SH-SY5Y (cell line): ENCODE measurements around the gene HOXB8.

Experiments used
- GATA2 ChIP-seq: IDR thresholded peaks from 2 replicates; pipeline ENCODE4 v1.6.1; 2011; ENCODE audit warnings: mild to moderate bottlenecking, low read depth, low read length
- GATA3 ChIP-seq: IDR thresholded peaks from 2 replicates; pipeline ENCODE4 v1.6.1; 2011; ENCODE audit warnings: low read depth, mild to moderate bottlenecking, low read length, moderate library complexity

The HOXB8 gene

GRCh38 chr17:48615047-48615962 lies at the start of gene HOXB8:
TSS of gene HOXB8 (minus strand) at chr17:48615292. CDS start at chr17:48614704, 588 bp downstream.
- TF ChIP-seq GATA2 (no peak), GATA3 (no peak)

- no peak for TF ChIP-seq GATA2
- TF ChIP-seq GATA3: no peak
These were observed 48.2 kb upstream of the HOXB8 start for GRCh38 chr17:48663134-48663924.

DNA sequence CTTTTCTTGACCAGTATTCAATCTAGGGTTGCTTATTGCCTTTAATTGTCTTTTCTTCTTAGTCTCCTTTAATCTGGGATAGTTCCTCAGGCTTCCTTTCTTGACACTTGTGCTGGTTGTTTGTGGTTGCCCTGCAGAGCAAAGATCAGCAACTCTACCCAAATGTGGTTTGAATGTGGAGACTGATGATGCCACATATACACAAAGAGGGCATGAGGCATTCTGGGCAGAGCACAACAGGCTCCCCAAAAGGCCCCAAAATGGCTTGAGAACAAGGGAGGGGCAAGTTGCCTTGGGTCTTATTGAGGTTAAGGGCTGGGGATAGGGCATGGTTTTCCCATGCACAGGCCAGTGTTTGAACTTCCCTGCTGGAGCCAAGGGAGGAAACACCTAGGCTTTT lies 40.8 kb upstream of the HOXB8 start:
- TF ChIP-seq GATA3 (no peak), GATA2 (no peak)

DNA sequence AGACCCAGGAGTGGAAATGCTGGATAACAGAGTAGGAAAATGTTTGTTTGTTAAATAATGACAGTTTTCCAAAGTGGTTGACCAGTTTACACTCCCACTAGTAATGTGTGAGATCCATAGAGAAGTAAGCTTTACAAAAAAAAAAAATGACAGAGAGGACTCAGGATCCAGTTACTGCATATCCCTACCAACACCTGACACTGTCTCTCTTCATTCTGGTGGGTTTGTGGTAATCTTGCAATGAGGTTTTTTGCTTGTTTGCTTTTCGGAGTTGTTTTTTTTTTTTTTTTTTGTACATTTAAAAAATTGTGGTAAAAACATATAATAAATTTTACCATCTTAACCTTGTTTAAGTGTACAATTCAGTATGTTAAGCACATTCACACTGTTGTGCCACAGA lies 34.6 kb upstream of the HOXB8 start:
- TF ChIP-seq GATA2 (no peak), GATA3 (no peak)

DNA sequence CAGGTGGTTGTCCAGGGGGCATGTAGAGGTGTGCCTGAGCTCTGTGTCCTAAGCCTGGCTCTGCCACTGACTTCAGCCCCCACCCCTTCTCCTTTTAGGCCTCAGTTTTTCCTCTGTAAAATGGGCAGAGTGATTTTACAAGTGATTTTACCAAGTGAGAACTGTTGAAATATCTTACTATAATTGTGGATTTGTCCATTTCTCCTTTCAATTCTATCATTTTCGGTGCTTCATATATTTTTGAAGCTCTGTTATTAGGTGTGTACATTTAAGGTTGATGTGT lies 32.8 kb upstream of the HOXB8 start:
- TF ChIP-seq GATA2 (no peak), GATA3 (no peak)

DNA sequence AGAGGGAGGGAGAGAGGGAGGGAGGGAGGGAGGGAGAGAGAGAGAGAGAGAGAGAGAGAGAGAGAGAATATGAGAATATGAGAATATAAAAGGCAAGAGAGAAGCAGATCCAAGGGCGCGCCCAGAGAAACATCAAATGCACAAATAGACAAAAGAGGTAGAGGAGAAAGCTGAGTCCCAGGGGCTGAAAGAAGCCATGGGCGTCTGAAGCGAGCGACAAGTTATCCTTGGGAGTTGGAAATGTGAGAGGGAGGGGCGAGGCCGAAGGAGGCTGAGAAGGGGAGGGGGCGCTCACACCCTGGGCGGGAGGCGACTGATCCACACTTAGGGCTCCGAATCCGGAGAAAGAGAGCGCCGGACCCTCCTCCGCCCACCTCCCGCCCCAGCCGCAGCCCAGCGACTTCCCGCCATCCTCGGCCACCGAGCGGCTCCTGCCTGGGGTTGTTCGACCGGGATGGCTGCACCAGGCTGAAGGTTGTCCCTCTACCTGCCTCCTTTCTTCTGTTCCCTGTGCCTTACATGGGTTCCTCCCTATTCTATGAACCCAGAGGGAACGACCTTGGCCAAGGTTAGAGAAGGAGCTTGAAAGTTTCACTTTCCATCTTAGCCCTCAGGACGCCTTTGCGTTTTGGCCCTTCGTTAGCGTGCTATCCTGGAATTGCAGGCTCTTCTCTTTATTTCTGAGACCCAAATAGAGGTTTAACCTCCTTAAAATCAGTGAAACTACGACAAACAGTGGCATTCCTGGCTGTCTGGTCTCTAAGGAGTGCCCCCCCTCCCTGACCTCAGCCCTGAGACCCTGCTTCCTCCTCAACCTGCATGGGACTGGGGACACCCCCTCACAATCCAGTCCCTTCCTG lies 32.2 kb upstream of the HOXB8 start:
- TF ChIP-seq GATA3 (no peak), GATA2 (no peak)

GRCh38 chr17:48646183-48647102 lies 31.4 kb upstream of the HOXB8 start:
- no peak for TF ChIP-seq GATA3
- no peak for TF ChIP-seq GATA2

DNA sequence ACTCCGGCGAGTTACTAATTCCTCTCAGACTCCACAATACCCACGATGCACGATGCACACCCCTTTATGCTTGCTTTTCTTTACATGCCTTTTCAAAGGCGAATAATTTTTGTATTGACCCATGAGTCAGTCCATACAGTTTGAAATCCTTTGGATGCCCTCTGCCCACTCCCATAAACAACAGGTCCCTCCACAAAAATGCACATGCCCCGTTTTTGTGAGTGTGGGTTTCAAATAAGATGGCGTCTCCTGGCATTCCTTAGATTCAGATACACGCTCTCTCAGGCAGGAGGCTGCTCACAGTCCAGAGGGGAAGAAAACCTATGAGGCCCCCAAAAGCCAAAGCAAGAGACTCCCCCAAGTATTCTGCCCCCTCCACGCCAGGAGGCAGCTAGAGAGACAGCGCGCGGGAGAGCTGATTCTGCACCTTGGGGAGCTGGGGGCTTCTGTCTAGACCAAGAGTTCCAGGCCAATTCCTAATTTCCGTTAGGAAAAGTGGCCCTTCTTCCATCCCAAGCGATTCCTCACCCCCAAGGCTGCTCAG lies 30.6 kb upstream of the HOXB8 start:
- TF ChIP-seq GATA3: no peak

- TF ChIP-seq GATA3: no peak
- no peak for TF ChIP-seq GATA2
These were observed 29.9 kb upstream of the HOXB8 start for GRCh38 chr17:48644910-48645557.

GRCh38 chr17:48644159-48644558 lies 29.1 kb upstream of the HOXB8 start:
- TF ChIP-seq GATA3: no peak
- TF ChIP-seq GATA2: no peak

GRCh38 chr17:48643697-48644012 lies 28.6 kb upstream of the HOXB8 start:
- TF ChIP-seq GATA3: no peak
- TF ChIP-seq GATA2: no peak

DNA sequence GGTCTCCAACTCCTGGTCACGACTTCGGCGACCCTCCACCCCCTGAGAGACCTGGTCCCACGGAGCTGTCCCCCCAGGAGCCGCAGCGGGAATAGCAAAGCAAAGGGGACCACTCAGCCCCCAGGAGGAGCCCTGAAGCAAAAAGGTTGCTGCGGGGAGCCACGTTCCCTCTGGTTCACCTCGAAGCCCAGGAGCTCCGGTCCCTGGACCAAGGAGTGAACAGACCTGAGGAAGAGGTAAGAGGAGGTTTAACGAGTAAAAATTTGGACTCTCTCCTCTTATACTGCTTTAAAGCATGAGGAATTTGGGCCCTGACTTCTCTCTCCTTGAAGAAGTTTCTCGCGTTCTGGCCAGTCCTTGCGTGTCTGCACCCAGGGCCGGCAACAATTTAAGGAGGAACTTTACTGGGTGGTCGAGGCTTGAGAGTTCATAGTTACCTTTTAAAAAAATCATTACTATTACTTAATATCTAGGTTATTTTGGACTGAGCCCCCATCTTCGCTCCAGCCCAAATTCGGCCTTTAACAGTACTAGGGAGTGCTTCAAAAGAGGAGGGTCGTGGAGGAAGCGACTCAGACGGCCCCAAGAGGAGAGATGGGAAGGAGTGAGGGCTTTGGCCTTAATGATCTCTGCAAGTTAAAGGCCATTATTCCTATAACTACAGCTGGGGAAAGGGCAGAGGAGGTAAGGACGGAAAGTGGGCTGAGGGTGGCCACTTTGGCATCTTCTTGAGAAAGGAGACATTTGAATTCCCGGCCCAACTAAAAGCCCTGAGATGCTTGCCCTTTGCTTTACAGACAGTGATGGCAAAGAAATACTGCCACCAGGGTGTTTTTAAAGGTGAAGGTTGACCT lies 28.0 kb upstream of the HOXB8 start:
- TF ChIP-seq GATA3: no peak
- no peak for TF ChIP-seq GATA2
